WTC11 (cell line): Measurements from ENCODE around the gene PARM1. TPM values are rescaled to one million over a fixed set of nuclear protein-coding genes. Genes with fewer than 3 reads are reported as not detected.

ENCODE experiments used
- ATAC-seq: fragments of 200-7000 bp; cut with Tn5 transposase; 2 replicates; pipeline ENCODE4 v1.10.0; 2021; ENCODE audit warnings: mild to moderate bottlenecking, moderate library complexity
- CTCF ChIA-PET: fragments of 300-600 bp; sonication (Branson Sonifier 250); formaldehyde crosslinking; loops from one replicate; lab custom pipeline; 2021; ENCODE audit warnings: antibody characterized with exemption; lab: Charles Lee
- POLR2A ChIA-PET: fragments of 350-600 bp; sonication (Branson Sonifier 250); formaldehyde crosslinking; loops from one replicate; lab custom pipeline; 2021; ENCODE audit warnings: antibody characterized with exemption; lab: Charles Lee
- DNase-seq: peaks from one replicate; pipeline ENCODE4 v3.0.0; 2021; ENCODE audit warnings: low spot score
- H3K27ac Mint-ChIP-seq: 2 replicates; pipeline ENCODE4 v1.8.0; 2021; ENCODE audit warnings: mixed read lengths
- H3K27me3 Mint-ChIP-seq: 2 replicates; pipeline ENCODE4 v1.8.0; 2021; ENCODE audit warnings: low read depth, mild to moderate bottlenecking, moderate library complexity, mixed read lengths
- H3K36me3 Mint-ChIP-seq: 2 replicates; pipeline ENCODE4 v1.8.0; 2021; ENCODE audit warnings: mixed read lengths
- H3K4me1 Mint-ChIP-seq: 2 replicates; pipeline ENCODE4 v1.8.0; 2022; ENCODE audit warnings: mixed read lengths
- H3K4me3 Mint-ChIP-seq: 2 replicates; pipeline ENCODE4 v1.8.0; 2021; ENCODE audit warnings: mild to moderate bottlenecking, moderate library complexity, mixed read lengths
- H3K9me3 Mint-ChIP-seq: 2 replicates; pipeline ENCODE4 v1.8.0; 2021; ENCODE audit warnings: mixed read lengths
- EMX1 ChIP-seq: fragments of 250-450 bp; sonication (Bioruptor Pico); IDR thresholded peaks from 2 replicates; pipeline ENCODE4 v1.8.0; 2021; ENCODE audit warnings: mild to moderate bottlenecking
- FOXK1 ChIP-seq: sonication (generic); formaldehyde crosslinking; IDR thresholded peaks from 2 replicates; pipeline ENCODE4 v1.8.0; 2022; ENCODE audit warnings: mild to moderate bottlenecking, moderate library complexity, missing genetic modification reagents
- GABPB1 ChIP-seq: sonication (generic); formaldehyde crosslinking; IDR thresholded peaks from 2 replicates; pipeline ENCODE4 v1.8.1; 2023; ENCODE audit warnings: mild to moderate bottlenecking, missing genetic modification reagents
- JUN ChIP-seq: sonication (generic); formaldehyde crosslinking; IDR thresholded peaks from 2 replicates; pipeline ENCODE4 v1.8.0; 2023; ENCODE audit warnings: mild to moderate bottlenecking, missing genetic modification reagents
- MAX ChIP-seq: sonication (generic); formaldehyde crosslinking; IDR thresholded peaks from 2 replicates; pipeline ENCODE4 v1.8.0; 2022; ENCODE audit warnings: mild to moderate bottlenecking, missing genetic modification reagents
- NFE2L1 ChIP-seq: sonication (generic); formaldehyde crosslinking; IDR thresholded peaks from 2 replicates; pipeline ENCODE4 v1.8.1; 2023; ENCODE audit warnings: missing genetic modification reagents
- NR1H2 ChIP-seq: sonication (generic); formaldehyde crosslinking; IDR thresholded peaks from 2 replicates; pipeline ENCODE4 v1.9.0; 2021; ENCODE audit warnings: mild to moderate bottlenecking, moderate library complexity, missing genetic modification reagents
- NR2C2 ChIP-seq: sonication (generic); formaldehyde crosslinking; IDR thresholded peaks from 2 replicates; pipeline ENCODE4 v1.8.0; 2022; ENCODE audit warnings: mild to moderate bottlenecking, missing genetic modification reagents
- PRRX2 ChIP-seq: fragments of 250-450 bp; sonication (Bioruptor Pico); IDR thresholded peaks from 2 replicates; pipeline ENCODE4 v1.8.0; 2021; ENCODE audit warnings: mild to moderate bottlenecking
- SOX15 ChIP-seq: fragments of 250-450 bp; sonication (Bioruptor Pico); IDR thresholded peaks from 2 replicates; pipeline ENCODE4 v1.9.0; 2021; ENCODE audit warnings: mild to moderate bottlenecking
- TEAD1 ChIP-seq: sonication (generic); formaldehyde crosslinking; IDR thresholded peaks from 2 replicates; pipeline ENCODE4 v1.8.0; 2022; ENCODE audit warnings: mild to moderate bottlenecking, missing genetic modification reagents
- USF2 ChIP-seq: sonication (generic); formaldehyde crosslinking; IDR thresholded peaks from 2 replicates; pipeline ENCODE4 v1.8.1; 2023; ENCODE audit warnings: mild to moderate bottlenecking, missing genetic modification reagents, moderate library complexity
- ZNF416 ChIP-seq: fragments of 250-450 bp; sonication (Bioruptor Pico); IDR thresholded peaks from 2 replicates; pipeline ENCODE4 v1.9.0; 2021; ENCODE audit warnings: mild to moderate bottlenecking, inconsistent platforms
- total RNA-seq: library from RNA; stranded (reverse); gene quantifications from 3 replicates; pipeline ENCODE4 v1.2.3, GENCODE V29; 2021
- TF ChIP-seq, protein P1 (sequence below): sonication (generic); formaldehyde crosslinking; IDR thresholded peaks from 2 replicates; pipeline ENCODE4 v1.8.1; 2023; ENCODE audit warnings: mild to moderate bottlenecking, missing genetic modification reagents, moderate library complexity
- TF ChIP-seq, protein P2 (sequence below): sonication (generic); formaldehyde crosslinking; conservative IDR thresholded peaks from 2 replicates; pipeline ENCODE4 v1.8.1; 2023; ENCODE audit warnings: mild to moderate bottlenecking, low read depth, missing genetic modification reagents, moderate library complexity
- TF ChIP-seq, protein P3 (sequence below): sonication (generic); formaldehyde crosslinking; IDR thresholded peaks from 2 replicates; pipeline ENCODE4 v1.8.0; 2022; ENCODE audit warnings: mild to moderate bottlenecking, missing genetic modification reagents
- TF ChIP-seq, protein P4 (sequence below): sonication (generic); formaldehyde crosslinking; IDR thresholded peaks from 2 replicates; pipeline ENCODE4 v1.8.1; 2023; ENCODE audit warnings: mild to moderate bottlenecking, moderate library complexity, missing genetic modification reagents
- TF ChIP-seq, protein P5 (sequence below): sonication (generic); formaldehyde crosslinking; IDR thresholded peaks from 2 replicates; pipeline ENCODE4 v1.8.1; 2023; ENCODE audit warnings: mild to moderate bottlenecking, missing genetic modification reagents, borderline replicate concordance

PARM1 gene
- total RNA-seq, 1 experiment from 2014 or later, result 6.3 TPM

DNA sequence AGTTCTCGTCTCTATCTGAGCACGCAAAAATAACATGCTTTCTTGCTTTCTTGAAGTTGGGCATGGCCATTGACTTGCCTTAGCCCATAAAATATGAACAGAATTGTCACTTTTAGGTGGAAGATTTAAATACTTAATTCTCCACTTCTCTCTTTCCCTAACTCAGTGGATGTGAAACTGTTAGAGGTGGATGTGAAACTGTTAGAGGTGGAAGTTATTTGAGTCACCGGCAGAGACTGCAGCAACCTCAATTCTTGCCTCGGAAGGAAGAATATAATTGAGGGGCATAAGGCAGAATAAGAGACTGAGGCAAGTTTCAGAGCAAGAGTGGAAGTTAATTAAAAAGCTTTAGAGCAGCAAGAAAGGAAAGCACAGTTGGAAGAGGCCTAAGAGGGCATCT lies 2.8 kb upstream of the PARM1 start (continued):
- TF ChIP-seq EMX1, result no peak
- no peak for TF ChIP-seq ZNF416 (CRISPR knock-in tag)

- H3K4me1 Mint-ChIP-seq, result peaks cover 36% of the 10 kb centered on the region
- TF ChIP-seq, protein P1, sequence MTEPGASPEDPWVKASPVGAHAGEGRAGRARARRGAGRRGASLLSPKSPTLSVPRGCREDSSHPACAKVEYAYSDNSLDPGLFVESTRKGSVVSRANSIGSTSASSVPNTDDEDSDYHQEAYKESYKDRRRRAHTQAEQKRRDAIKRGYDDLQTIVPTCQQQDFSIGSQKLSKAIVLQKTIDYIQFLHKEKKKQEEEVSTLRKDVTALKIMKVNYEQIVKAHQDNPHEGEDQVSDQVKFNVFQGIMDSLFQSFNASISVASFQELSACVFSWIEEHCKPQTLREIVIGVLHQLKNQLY (CRISPR knock-in tag), result no peak
- TF ChIP-seq TEAD1 (CRISPR knock-in tag), result no peak
- TF ChIP-seq, protein P2, sequence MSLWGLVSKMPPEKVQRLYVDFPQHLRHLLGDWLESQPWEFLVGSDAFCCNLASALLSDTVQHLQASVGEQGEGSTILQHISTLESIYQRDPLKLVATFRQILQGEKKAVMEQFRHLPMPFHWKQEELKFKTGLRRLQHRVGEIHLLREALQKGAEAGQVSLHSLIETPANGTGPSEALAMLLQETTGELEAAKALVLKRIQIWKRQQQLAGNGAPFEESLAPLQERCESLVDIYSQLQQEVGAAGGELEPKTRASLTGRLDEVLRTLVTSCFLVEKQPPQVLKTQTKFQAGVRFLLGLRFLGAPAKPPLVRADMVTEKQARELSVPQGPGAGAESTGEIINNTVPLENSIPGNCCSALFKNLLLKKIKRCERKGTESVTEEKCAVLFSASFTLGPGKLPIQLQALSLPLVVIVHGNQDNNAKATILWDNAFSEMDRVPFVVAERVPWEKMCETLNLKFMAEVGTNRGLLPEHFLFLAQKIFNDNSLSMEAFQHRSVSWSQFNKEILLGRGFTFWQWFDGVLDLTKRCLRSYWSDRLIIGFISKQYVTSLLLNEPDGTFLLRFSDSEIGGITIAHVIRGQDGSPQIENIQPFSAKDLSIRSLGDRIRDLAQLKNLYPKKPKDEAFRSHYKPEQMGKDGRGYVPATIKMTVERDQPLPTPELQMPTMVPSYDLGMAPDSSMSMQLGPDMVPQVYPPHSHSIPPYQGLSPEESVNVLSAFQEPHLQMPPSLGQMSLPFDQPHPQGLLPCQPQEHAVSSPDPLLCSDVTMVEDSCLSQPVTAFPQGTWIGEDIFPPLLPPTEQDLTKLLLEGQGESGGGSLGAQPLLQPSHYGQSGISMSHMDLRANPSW (CRISPR knock-in tag), result no peak
- TF ChIP-seq NR2C2 (CRISPR knock-in tag), result no peak
- TF ChIP-seq, protein P3, sequence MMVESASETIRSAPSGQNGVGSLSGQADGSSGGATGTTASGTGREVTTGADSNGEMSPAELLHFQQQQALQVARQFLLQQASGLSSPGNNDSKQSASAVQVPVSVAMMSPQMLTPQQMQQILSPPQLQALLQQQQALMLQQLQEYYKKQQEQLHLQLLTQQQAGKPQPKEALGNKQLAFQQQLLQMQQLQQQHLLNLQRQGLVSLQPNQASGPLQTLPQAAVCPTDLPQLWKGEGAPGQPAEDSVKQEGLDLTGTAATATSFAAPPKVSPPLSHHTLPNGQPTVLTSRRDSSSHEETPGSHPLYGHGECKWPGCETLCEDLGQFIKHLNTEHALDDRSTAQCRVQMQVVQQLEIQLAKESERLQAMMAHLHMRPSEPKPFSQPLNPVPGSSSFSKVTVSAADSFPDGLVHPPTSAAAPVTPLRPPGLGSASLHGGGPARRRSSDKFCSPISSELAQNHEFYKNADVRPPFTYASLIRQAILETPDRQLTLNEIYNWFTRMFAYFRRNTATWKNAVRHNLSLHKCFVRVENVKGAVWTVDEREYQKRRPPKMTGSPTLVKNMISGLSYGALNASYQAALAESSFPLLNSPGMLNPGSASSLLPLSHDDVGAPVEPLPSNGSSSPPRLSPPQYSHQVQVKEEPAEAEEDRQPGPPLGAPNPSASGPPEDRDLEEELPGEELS (CRISPR knock-in tag), result no peak
- no peak for TF ChIP-seq NFE2L1
- no peak for TF ChIP-seq USF2 (CRISPR knock-in tag)
- no peak for TF ChIP-seq MAX (CRISPR knock-in tag)
- TF ChIP-seq PRRX2, result no peak
- TF ChIP-seq, protein P4, sequence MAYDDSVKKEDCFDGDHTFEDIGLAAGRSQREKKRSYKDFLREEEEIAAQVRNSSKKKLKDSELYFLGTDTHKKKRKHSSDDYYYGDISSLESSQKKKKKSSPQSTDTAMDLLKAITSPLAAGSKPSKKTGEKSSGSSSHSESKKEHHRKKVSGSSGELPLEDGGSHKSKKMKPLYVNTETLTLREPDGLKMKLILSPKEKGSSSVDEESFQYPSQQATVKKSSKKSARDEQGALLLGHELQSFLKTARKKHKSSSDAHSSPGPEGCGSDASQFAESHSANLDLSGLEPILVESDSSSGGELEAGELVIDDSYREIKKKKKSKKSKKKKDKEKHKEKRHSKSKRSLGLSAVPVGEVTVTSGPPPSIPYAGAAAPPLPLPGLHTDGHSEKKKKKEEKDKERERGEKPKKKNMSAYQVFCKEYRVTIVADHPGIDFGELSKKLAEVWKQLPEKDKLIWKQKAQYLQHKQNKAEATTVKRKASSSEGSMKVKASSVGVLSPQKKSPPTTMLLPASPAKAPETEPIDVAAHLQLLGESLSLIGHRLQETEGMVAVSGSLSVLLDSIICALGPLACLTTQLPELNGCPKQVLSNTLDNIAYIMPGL (CRISPR knock-in tag), result no peak
- no peak for TF ChIP-seq GABPB1 (CRISPR knock-in tag)
- no peak for TF ChIP-seq NR1H2
- TF ChIP-seq, all 79 proteins: peak for 0
- CTCF ChIA-PET, result interaction anchor here (4.0 kb wide), 1 partner anchor 12 kb away, joined by 18 read pairs; no protein-coding TSS in a partner anchor
- ATAC-seq, result no peak
- no peak overlapping the region for H3K4me3 Mint-ChIP-seq
- no peaks in the 10 kb centered on the region for H3K36me3 Mint-ChIP-seq
- POLR2A ChIA-PET, result no interaction called here
- peaks cover 9% of the 10 kb centered on the region; the same call in 1 of the 2 replicates for H3K9me3 Mint-ChIP-seq
- no peak for DNase-seq
- no peak overlapping the region for H3K27ac Mint-ChIP-seq
- H3K27me3 Mint-ChIP-seq, result peaks cover 37% of the 10 kb centered on the region
Observed at GRCh38 chr4:74931376-74931775, 1.5 kb upstream of the PARM1 start.

DNA sequence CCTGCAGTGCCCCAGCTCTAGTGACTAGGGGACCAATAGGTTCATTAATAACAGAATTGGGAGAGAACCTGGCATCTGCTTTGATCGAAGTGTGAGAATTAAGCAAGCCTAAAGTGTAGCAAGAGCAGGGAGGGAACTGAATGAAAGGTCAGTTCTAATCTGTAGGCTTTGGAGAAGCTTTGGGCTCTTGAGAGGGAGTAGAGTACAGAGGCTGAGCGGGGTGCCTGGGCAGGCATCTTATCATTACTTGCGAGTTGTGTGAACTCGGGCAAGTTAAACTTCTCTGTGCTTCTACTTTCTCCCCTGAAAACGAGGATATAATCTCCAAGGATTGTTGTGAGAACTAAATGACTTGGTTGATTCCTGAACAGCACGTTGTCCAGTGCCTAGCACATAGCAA lies 906 bp upstream of the PARM1 start:
- H3K9me3 Mint-ChIP-seq, result peaks cover 9% of the 10 kb centered on the region; the same call in 1 of the 2 replicates
- ChIA-PET POLR2A (no interaction called here), CTCF (interaction anchor here (1.4 to 4.0 kb wide), 6 partner anchors 11 to 358 kb away, joined by 5 to 23 read pairs (median 12); no protein-coding TSS in a partner anchor)
- no peak overlapping the region for H3K27ac Mint-ChIP-seq
- ATAC-seq, result no peak
- no peak for DNase-seq
- H3K4me1 Mint-ChIP-seq, result peaks cover 34% of the 10 kb centered on the region
- H3K36me3 Mint-ChIP-seq, result no peaks in the 10 kb centered on the region
- peaks cover 42% of the 10 kb centered on the region for H3K27me3 Mint-ChIP-seq
- no peak overlapping the region for H3K4me3 Mint-ChIP-seq
- TF ChIP-seq, protein P5, sequence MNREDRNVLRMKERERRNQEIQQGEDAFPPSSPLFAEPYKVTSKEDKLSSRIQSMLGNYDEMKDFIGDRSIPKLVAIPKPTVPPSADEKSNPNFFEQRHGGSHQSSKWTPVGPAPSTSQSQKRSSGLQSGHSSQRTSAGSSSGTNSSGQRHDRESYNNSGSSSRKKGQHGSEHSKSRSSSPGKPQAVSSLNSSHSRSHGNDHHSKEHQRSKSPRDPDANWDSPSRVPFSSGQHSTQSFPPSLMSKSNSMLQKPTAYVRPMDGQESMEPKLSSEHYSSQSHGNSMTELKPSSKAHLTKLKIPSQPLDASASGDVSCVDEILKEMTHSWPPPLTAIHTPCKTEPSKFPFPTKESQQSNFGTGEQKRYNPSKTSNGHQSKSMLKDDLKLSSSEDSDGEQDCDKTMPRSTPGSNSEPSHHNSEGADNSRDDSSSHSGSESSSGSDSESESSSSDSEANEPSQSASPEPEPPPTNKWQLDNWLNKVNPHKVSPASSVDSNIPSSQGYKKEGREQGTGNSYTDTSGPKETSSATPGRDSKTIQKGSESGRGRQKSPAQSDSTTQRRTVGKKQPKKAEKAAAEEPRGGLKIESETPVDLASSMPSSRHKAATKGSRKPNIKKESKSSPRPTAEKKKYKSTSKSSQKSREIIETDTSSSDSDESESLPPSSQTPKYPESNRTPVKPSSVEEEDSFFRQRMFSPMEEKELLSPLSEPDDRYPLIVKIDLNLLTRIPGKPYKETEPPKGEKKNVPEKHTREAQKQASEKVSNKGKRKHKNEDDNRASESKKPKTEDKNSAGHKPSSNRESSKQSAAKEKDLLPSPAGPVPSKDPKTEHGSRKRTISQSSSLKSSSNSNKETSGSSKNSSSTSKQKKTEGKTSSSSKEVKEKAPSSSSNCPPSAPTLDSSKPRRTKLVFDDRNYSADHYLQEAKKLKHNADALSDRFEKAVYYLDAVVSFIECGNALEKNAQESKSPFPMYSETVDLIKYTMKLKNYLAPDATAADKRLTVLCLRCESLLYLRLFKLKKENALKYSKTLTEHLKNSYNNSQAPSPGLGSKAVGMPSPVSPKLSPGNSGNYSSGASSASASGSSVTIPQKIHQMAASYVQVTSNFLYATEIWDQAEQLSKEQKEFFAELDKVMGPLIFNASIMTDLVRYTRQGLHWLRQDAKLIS (CRISPR knock-in tag), result no peak
- no peak for TF ChIP-seq SOX15 (CRISPR knock-in tag)
- no peak for TF ChIP-seq FOXK1 (CRISPR knock-in tag)
- TF ChIP-seq JUN (CRISPR knock-in tag), result no peak
- TF ChIP-seq MAX (CRISPR knock-in tag), result no peak
